HG03432 (cell line): Measurements from ENCODE around the gene ASGR2.
"Not testable (repeated sequence)": the region's sequence is repeated elsewhere in the genome, so short reads cannot be mapped to it uniquely, and the experiment has no call there.

ENCODE experiments used
- ATAC-seq: cut with Tn5 transposase; IDR thresholded peaks from one replicate; pipeline ENCODE4 v1.9.1; 2021; ENCODE audit warnings: mild to moderate bottlenecking, moderate library complexity; ENCODE audit not compliant: unreplicated experiment

Gene ASGR2

GRCh38 chr17:7114241-7114874 lies at the start of gene ASGR2:
Gene ASGR2, minus strand, starts transcription at chr17:7114822. Its CDS starts 582 bp downstream, at chr17:7114240.
- no peak for ATAC-seq

- not testable (repeated sequence) for ATAC-seq
These were observed 44.9 kb upstream of the ASGR2 start for GRCh38 chr17:7159571-7159970.

GRCh38 chr17:7158424-7158823 lies 43.8 kb upstream of the ASGR2 start:
- ATAC-seq: not testable (repeated sequence)

GRCh38 chr17:7156342-7156940 lies 41.8 kb upstream of the ASGR2 start:
- ATAC-seq: no peak

- ATAC-seq: no peak
These were observed 33.1 kb upstream of the ASGR2 start for GRCh38 chr17:7147772-7148171.

- ATAC-seq: no peak
These were observed 31.5 kb upstream of the ASGR2 start for GRCh38 chr17:7146115-7146514.

- ATAC-seq: no peak
These were observed 29.6 kb upstream of the ASGR2 start for GRCh38 chr17:7144213-7144612.

GRCh38 chr17:7141824-7142223 lies 27.2 kb upstream of the ASGR2 start:
- no peak for ATAC-seq

GRCh38 chr17:7139400-7139799 lies 24.8 kb upstream of the ASGR2 start:
- no peak for ATAC-seq

GRCh38 chr17:7138800-7139381 lies 24.3 kb upstream of the ASGR2 start:
- ATAC-seq: no peak

GRCh38 chr17:7137171-7137943 lies 22.7 kb upstream of the ASGR2 start:
- no peak for ATAC-seq

- ATAC-seq: no peak
These were observed 21.8 kb upstream of the ASGR2 start for GRCh38 chr17:7136266-7136877.

- no peak for ATAC-seq
These were observed 19.3 kb upstream of the ASGR2 start for GRCh38 chr17:7133916-7134315.

- peak; percentile 31 for ATAC-seq
These were observed 18.8 kb upstream of the ASGR2 start for GRCh38 chr17:7133424-7133823.

GRCh38 chr17:7132511-7133094 lies 18.0 kb upstream of the ASGR2 start:
- ATAC-seq: peak; percentile 64

- ATAC-seq: no peak
These were observed 16.8 kb upstream of the ASGR2 start for GRCh38 chr17:7131423-7131791.

GRCh38 chr17:7130621-7131422 lies 16.2 kb upstream of the ASGR2 start:
- no peak for ATAC-seq

- no peak for ATAC-seq
These were observed 14.7 kb upstream of the ASGR2 start for GRCh38 chr17:7129311-7129710.

- no peak for ATAC-seq
These were observed 13.5 kb upstream of the ASGR2 start for GRCh38 chr17:7128160-7128559.

- not testable (repeated sequence) for ATAC-seq
These were observed 12.9 kb upstream of the ASGR2 start for GRCh38 chr17:7127501-7127900.
